ENCODE results near the gene SLCO3A1. TPM values are rescaled to one million over a fixed set of nuclear protein-coding genes. Genes with fewer than 3 reads are reported as not detected.
A peak's percentile ranks its signal among the peaks of the same experiment; 100 is the strongest.

SLCO3A1 gene
- total RNA-seq, 1 donor: 8.6 TPM

DNA sequence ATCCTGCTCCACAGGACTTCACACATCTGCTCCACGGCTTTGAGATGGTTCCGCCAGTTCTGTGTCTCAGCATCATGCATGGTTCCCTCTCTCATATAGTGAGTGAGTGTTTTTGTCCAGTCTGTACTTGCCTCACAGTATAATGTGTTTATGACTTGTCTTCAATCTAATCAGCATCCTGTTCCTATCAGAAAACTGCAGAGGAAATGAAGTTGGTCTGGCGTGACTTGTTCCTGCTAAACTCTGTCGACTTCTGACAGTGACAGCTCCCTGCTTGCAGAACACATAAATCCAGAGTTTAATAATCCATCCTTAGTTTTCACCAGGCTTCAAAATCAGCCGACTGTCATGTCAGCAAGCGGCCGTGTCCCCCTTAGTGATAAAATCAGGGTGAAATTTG lies 222.3 kb downstream of the SLCO3A1 start:
- H3K4me3 ChIP-seq (ENCODE audit: low read depth, low read length): no peak overlapping the region
- no peak for TF ChIP-seq CTCF (IDR thresholded peaks at IDR 0.05; ENCODE audit: insufficient read depth, low read depth, low read length)
- no peak for DNase-seq (ENCODE audit: low read depth)

- TF ChIP-seq CTCF (IDR thresholded peaks at IDR 0.05; ENCODE audit: insufficient read depth, low read depth, low read length): no peak
- no peak overlapping the region for H3K4me3 ChIP-seq (ENCODE audit: low read depth, low read length)
- no peak for DNase-seq (ENCODE audit: low read depth)
Measured at GRCh38 chr15:92076541-92076940, 223.0 kb downstream of the SLCO3A1 start.

GRCh38 chr15:92077353-92078085 lies 224.0 kb downstream of the SLCO3A1 start:
- DNase-seq (ENCODE audit: low read depth): peak; percentile 42

GRCh38 chr15:92078270-92078669 lies 224.8 kb downstream of the SLCO3A1 start:
- no peak for DNase-seq (ENCODE audit: low read depth)
- H3K4me3 ChIP-seq (ENCODE audit: low read depth, low read length): no peak overlapping the region
- TF ChIP-seq CTCF (IDR thresholded peaks at IDR 0.05; ENCODE audit: insufficient read depth, low read depth, low read length): no peak

More at GRCh38 chr15:92077353-92078085, 224.0 kb downstream of the SLCO3A1 start:
- peak; percentile 53 for TF ChIP-seq CTCF (IDR thresholded peaks at IDR 0.05; ENCODE audit: insufficient read depth, low read depth, low read length)
- no peak overlapping the region for H3K4me3 ChIP-seq (ENCODE audit: low read depth, low read length)

DNA sequence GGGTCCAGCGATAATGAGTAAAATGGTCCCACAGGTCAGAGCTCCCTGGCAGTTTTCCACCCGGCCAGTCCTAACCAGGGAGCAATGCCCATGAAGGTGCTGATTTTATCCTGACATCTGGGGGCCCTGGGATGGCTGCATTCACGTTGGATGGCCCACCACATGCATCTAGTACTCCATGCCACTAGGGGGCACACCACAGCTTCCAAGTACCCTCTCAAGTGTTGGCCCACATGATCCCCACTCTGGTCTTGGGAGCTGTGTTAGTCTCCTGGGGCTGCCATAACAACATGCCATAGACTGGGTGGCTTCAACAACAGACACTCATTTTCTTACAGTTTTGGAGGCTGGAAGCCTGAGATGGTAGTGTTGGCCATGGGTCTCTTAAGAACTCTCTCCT lies 225.5 kb downstream of the SLCO3A1 start:
- H3K4me3 ChIP-seq (ENCODE audit: low read depth, low read length): no peak overlapping the region
- no peak for TF ChIP-seq CTCF (IDR thresholded peaks at IDR 0.05; ENCODE audit: insufficient read depth, low read depth, low read length)
- DNase-seq (ENCODE audit: low read depth): no peak

- no peak overlapping the region for H3K4me3 ChIP-seq (ENCODE audit: low read depth, low read length)
- TF ChIP-seq CTCF (IDR thresholded peaks at IDR 0.05; ENCODE audit: insufficient read depth, low read depth, low read length): no peak
- DNase-seq (ENCODE audit: low read depth): no peak
Measured at GRCh38 chr15:92079647-92080255, 226.2 kb downstream of the SLCO3A1 start.

All from fibroblast of villous mesenchyme (primary cell).